HCT116 (cell line): ENCODE results near the gene NPW. TPM values are rescaled to one million over a fixed set of nuclear protein-coding genes. Genes with fewer than 3 reads are reported as not detected.

ENCODE experiments used
- ATAC-seq: fragments of 200-7000 bp; cut with Tn5 transposase; 2 replicates; pipeline ENCODE4 v1.9.1; 2020; ENCODE audit warnings: mild to moderate bottlenecking, moderate library complexity
- BruUV-seq: library from RNA; stranded (reverse); fragments of 400-500 nt; replicated peaks from 2 replicates; lab custom pipeline; 2021; lab: Mats Ljungman, UMichigan
- CTCF ChIA-PET: fragments of 300-600 bp; sonication (Branson Sonifier 250); formaldehyde crosslinking; loops from one replicate; lab custom pipeline; 2021; ENCODE audit warnings: antibody characterized with exemption; lab: Charles Lee
- POLR2A ChIA-PET: fragments of 300-600, 350-600 bp; sonication (Branson Sonifier 250); formaldehyde crosslinking; loops from one replicate; lab custom pipeline; 2021; ENCODE audit warnings: antibody characterized with exemption; lab: Charles Lee
- RAD21 ChIA-PET, 2 experiments: fragments of 300-600 bp; sonication (Branson Sonifier 250); formaldehyde crosslinking; loops; one replicate each; lab custom pipeline; 2023; ENCODE audit warnings: low total read pairs in 2 of 2; ENCODE audit not compliant: uncharacterized antibody in 2 of 2, unreplicated experiment in 2 of 2, low non-redundant PET in 1 of 2; lab: Charles Lee
- DNase-seq: peaks from one replicate; pipeline ENCODE4 v3.0.0-alpha.2; 2010; ENCODE audit warnings: low read depth, low spot score
- H2AFZ ChIP-seq: fragments of 200-600 bp; shearing (Covaris generic), sonication (generic); 2 replicates; pipeline ENCODE4 v1.6.1; 2017; ENCODE audit warnings: low read depth, mixed run types, mixed read lengths, antibody characterized with exemption, low read length; ENCODE audit not compliant: poor library complexity, severe bottlenecking
- H3K27ac ChIP-seq: 2 replicates; pipeline ENCODE4 v1.5.1; 2012; ENCODE audit warnings: low read depth, low read length
- H3K27me3 ChIP-seq: fragments of 200-600 bp; sonication (generic); 2 replicates; pipeline ENCODE4 v1.6.1; 2016; ENCODE audit warnings: mixed run types, low read length, mixed read lengths; ENCODE audit not compliant: insufficient read depth
- H3K36me3 ChIP-seq, 2 experiments: fragments of 200-500 bp in 1 of 2; fragments of 200-600 bp in 1 of 2; sonication (Bioruptor generic) in 1 of 2; sonication (generic) in 1 of 2; 2 replicates each; pipeline versions ENCODE4 v1.5.1 to v1.6.1; 2014 to 2016; ENCODE audit warnings: low read length in 2 of 2, inconsistent platforms in 1 of 2, mixed read lengths in 1 of 2, mixed run types in 1 of 2; ENCODE audit not compliant: insufficient read depth in 2 of 2, control insufficient read depth in 1 of 2
- H3K4me1 ChIP-seq, 2 experiments: fragments of 200-600 bp in 1 of 2; sonication (generic) in 1 of 2; 2 replicates each; pipeline versions ENCODE4 v1.5.1 to v1.6.1; 2012 to 2017; ENCODE audit warnings: low read length in 2 of 2, inconsistent platforms in 1 of 2, mild to moderate bottlenecking in 1 of 2, mixed read lengths in 1 of 2, mixed run types in 1 of 2, moderate library complexity in 1 of 2; ENCODE audit not compliant: insufficient read depth in 2 of 2, control insufficient read depth in 1 of 2
- H3K4me2 ChIP-seq: fragments of 200-600 bp; sonication (generic); 2 replicates; pipeline ENCODE4 v1.6.1; 2017; ENCODE audit warnings: mixed run types, low read length, mixed read lengths
- H3K4me3 ChIP-seq, 2 experiments: fragments of 200-600 bp in 1 of 2; sonication (generic) in 1 of 2; replicated peaks in 1 of 2; 2 replicates each; pipeline ENCODE4 v1.5.1; 2011 to 2016; ENCODE audit warnings: low read length in 2 of 2, control low read depth in 1 of 2, low read depth in 1 of 2, mild to moderate bottlenecking in 1 of 2, mixed read lengths in 1 of 2, mixed run types in 1 of 2
- H3K79me2 ChIP-seq: fragments of 200-600 bp; sonication (generic); 2 replicates; pipeline ENCODE4 v1.6.1; 2017; ENCODE audit warnings: mild to moderate bottlenecking, mixed run types, low read length, moderate library complexity, mixed read lengths; ENCODE audit not compliant: insufficient read depth
- H3K9ac ChIP-seq: fragments of 200-600 bp; sonication (generic); 2 replicates; pipeline ENCODE4 v1.6.1; 2016; ENCODE audit warnings: low read length, mixed read lengths
- H3K9me2 ChIP-seq: fragments of 200-600 bp; sonication (generic), shearing (Covaris generic); 2 replicates; pipeline ENCODE4 v1.6.1; 2017; ENCODE audit warnings: mixed run types, mild to moderate bottlenecking, moderate library complexity; ENCODE audit not compliant: insufficient read depth
- H3K9me3 ChIP-seq, 2 experiments: fragments of 200-500 bp in 1 of 2; fragments of 200-600 bp in 1 of 2; sonication (Bioruptor generic) in 1 of 2; sonication (generic) in 1 of 2; 2 replicates each; pipeline ENCODE4 v1.6.1; 2014 to 2017; ENCODE audit warnings: low read length in 2 of 2, mixed read lengths in 2 of 2, inconsistent platforms in 1 of 2, low read depth in 1 of 2, mild to moderate bottlenecking in 1 of 2, mixed run types in 1 of 2, moderate library complexity in 1 of 2; ENCODE audit not compliant: control insufficient read depth in 1 of 2, insufficient read depth in 1 of 2
- H4K20me1 ChIP-seq: fragments of 200-600 bp; sonication (generic), shearing (Covaris generic); 2 replicates; pipeline ENCODE4 v1.6.1; 2017; ENCODE audit warnings: mixed run types, mild to moderate bottlenecking, moderate library complexity; ENCODE audit not compliant: insufficient read depth
- ELF1 ChIP-seq: IDR thresholded peaks from 2 replicates; pipeline ENCODE4 v1.6.1; 2012; ENCODE audit warnings: low read depth, borderline replicate concordance
- EZH2 ChIP-seq: fragments of 200-600 bp; sonication (generic); IDR thresholded peaks from 2 replicates; pipeline ENCODE4 v1.6.1; 2017; ENCODE audit warnings: antibody characterized with exemption, mixed run types
- EZH2phosphoT487 ChIP-seq: fragments of 200-600 bp; IDR thresholded peaks from 2 replicates; pipeline ENCODE4 v1.6.1; 2018; ENCODE audit warnings: antibody characterized with exemption, borderline replicate concordance
- SIN3A ChIP-seq: IDR thresholded peaks from 2 replicates; pipeline ENCODE4 v1.6.1; 2012; ENCODE audit warnings: low read depth
- YY1 ChIP-seq: IDR thresholded peaks from 2 replicates; pipeline ENCODE4 v1.6.1; 2011; ENCODE audit warnings: low read length, low read depth, moderate library complexity, mild to moderate bottlenecking; ENCODE audit not compliant: insufficient replicate concordance; ENCODE audit errors: extremely low read depth
- ZNF274 ChIP-seq: fragments of 200-500 bp; sonication (Bioruptor generic); IDR thresholded peaks from 2 replicates; pipeline ENCODE4 v1.6.1; 2014; ENCODE audit warnings: mild to moderate bottlenecking, low read depth, low read length, inconsistent platforms
- intact Hi-C: fragments of 100-400 bp; cut with micrococcal nuclease; formaldehyde crosslinking; loops from 2 replicates; pipeline ENCODE4 v1.10.0; 2022
- total RNA-seq: library from RNA; stranded (reverse); gene quantifications from one replicate; pipeline ENCODE4 v1.2.1, GENCODE V29; 2021; ENCODE audit not compliant: unreplicated experiment
- TF ChIP-seq, protein P1 (sequence below): IDR thresholded peaks from 2 replicates; pipeline ENCODE4 v1.6.1; 2011; ENCODE audit warnings: mild to moderate bottlenecking, low read length, moderate library complexity; ENCODE audit not compliant: insufficient replicate concordance; ENCODE audit errors: extremely low read depth
- TF ChIP-seq, protein P2 (sequence below): IDR thresholded peaks from 2 replicates; pipeline ENCODE4 v1.6.1; 2012
- TF ChIP-seq, protein P3 (sequence below), 3 experiments: fragments of 200-600 bp in 1 of 3; sonication (generic) in 1 of 3; IDR thresholded peaks in 2 of 3; conservative IDR thresholded peaks in 1 of 3; 2 replicates each; pipeline ENCODE4 v1.5.1; 2012 to 2017; ENCODE audit warnings: low read depth in 2 of 3, low read length in 2 of 3, antibody characterized with exemption in 1 of 3, borderline replicate concordance in 1 of 3, control low read depth in 1 of 3, mild to moderate bottlenecking in 1 of 3, mixed read lengths in 1 of 3, mixed run types in 1 of 3, moderate library complexity in 1 of 3; ENCODE audit not compliant: insufficient read depth in 1 of 3

Gene NPW
- total RNA-seq, 1 experiment from 2014 or later = 226 TPM

DNA sequence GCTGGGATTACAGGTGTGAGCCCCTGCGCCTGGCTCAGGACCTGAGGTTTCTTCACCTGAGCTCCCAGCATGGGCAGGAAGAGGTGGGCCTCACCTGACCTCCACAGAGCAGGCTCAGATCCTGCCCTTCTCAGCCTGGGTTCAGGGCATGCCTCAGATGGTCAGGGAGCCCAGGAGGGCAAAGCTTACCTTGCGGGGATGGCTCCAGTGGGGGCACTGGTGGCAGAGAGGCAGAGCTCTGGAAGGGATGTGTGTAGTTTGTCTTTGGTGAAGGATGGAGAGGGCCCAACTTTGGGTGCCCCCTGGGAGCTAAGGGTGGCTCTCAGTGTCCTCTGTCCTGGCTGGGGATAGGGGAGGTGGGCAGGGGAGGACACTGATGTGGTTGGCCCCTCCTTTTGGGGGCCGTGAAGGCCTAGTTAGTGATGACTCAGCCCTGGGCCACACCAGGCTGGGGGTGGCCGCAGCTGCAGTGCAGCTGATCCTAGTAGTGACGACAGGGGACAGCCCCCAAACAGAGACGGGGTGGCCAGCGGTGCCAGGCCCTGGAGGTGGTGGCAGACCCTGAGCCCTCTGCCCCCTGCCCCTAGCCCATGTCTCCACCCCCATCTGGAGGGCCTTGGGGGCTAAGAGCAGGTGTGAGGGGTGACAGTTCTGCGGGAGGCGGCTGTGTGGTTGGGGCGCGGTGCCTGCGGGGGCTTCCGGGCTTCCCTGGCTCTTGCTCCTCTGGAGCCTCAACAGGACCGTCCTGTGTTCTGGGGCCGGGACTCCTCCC is 12.9 kb downstream of the NPW start:
- CTCF ChIA-PET = no interaction called here
- no peak for ATAC-seq
- intact Hi-C loops = no loop called here

More for the DNA sequence above, 12.9 kb downstream of the NPW start:
- no TSS peak for BruUV-seq
- Histone ChIP-seq H3K9me2 (no peaks in the 10 kb centered on the region), H3K9ac (no peak overlapping the region), H3K27me3 (no peaks in the 10 kb centered on the region), H3K4me2 (no peak overlapping the region), H3K36me3 (no peaks in the 10 kb centered on the region), H3K79me2 (peaks cover 11% of the 10 kb centered on the region; the same call in 1 of the 2 replicates), H4K20me1 (no peaks in the 10 kb centered on the region), H3K27ac (no peak overlapping the region), H3K9me3 (no peaks in the 10 kb centered on the region), H3K4me3 (no peak overlapping the region), H2AFZ (no peak overlapping the region), H3K4me1 (peaks cover 5 to 14% of the 10 kb centered on the region in 2 experiments; a peak in 3 of 4 replicates)
- no peak for DNase-seq
- ChIA-PET RAD21 (no interaction called here), POLR2A (interaction anchor here (1.4 kb wide), 1 partner anchor 123 kb away, joined by 3 read pairs; the partner anchor contains the start of gene TRAF7)
- TF ChIP-seq YY1 (no peak), ZNF274 (no peak), EZH2phosphoT487 (no peak), SIN3A (no peak), EZH2 (no peak), ELF1 (no peak)
- TF ChIP-seq, protein P1, sequence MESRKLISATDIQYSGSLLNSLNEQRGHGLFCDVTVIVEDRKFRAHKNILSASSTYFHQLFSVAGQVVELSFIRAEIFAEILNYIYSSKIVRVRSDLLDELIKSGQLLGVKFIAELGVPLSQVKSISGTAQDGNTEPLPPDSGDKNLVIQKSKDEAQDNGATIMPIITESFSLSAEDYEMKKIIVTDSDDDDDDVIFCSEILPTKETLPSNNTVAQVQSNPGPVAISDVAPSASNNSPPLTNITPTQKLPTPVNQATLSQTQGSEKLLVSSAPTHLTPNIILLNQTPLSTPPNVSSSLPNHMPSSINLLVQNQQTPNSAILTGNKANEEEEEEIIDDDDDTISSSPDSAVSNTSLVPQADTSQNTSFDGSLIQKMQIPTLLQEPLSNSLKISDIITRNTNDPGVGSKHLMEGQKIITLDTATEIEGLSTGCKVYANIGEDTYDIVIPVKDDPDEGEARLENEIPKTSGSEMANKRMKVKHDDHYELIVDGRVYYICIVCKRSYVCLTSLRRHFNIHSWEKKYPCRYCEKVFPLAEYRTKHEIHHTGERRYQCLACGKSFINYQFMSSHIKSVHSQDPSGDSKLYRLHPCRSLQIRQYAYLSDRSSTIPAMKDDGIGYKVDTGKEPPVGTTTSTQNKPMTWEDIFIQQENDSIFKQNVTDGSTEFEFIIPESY = no peak
- TF ChIP-seq, protein P2, sequence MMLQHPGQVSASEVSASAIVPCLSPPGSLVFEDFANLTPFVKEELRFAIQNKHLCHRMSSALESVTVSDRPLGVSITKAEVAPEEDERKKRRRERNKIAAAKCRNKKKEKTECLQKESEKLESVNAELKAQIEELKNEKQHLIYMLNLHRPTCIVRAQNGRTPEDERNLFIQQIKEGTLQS = no peak
- TF ChIP-seq, protein P3, sequence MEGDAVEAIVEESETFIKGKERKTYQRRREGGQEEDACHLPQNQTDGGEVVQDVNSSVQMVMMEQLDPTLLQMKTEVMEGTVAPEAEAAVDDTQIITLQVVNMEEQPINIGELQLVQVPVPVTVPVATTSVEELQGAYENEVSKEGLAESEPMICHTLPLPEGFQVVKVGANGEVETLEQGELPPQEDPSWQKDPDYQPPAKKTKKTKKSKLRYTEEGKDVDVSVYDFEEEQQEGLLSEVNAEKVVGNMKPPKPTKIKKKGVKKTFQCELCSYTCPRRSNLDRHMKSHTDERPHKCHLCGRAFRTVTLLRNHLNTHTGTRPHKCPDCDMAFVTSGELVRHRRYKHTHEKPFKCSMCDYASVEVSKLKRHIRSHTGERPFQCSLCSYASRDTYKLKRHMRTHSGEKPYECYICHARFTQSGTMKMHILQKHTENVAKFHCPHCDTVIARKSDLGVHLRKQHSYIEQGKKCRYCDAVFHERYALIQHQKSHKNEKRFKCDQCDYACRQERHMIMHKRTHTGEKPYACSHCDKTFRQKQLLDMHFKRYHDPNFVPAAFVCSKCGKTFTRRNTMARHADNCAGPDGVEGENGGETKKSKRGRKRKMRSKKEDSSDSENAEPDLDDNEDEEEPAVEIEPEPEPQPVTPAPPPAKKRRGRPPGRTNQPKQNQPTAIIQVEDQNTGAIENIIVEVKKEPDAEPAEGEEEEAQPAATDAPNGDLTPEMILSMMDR (IDR thresholded peaks at IDR 0.05 in 2 of 3, conservative IDR thresholded peaks at IDR 0.05 in 1 of 3; ENCODE audit: borderline replicate concordance in 1 of 3, insufficient read depth in 1 of 3, low read depth in 2 of 3, low read length in 2 of 3) = no peak
